HG03378 (cell line): ENCODE measurements around the gene SVIP.
A peak's percentile ranks its signal among the peaks of the same experiment; 100 is the strongest.

Experiments used
- ATAC-seq: cut with Tn5 transposase; IDR thresholded peaks from one replicate; pipeline ENCODE4 v1.9.1; 2021; ENCODE audit warnings: mild to moderate bottlenecking, moderate library complexity; ENCODE audit not compliant: unreplicated experiment

Gene SVIP, protein sequence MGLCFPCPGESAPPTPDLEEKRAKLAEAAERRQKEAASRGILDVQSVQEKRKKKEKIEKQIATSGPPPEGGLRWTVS

DNA sequence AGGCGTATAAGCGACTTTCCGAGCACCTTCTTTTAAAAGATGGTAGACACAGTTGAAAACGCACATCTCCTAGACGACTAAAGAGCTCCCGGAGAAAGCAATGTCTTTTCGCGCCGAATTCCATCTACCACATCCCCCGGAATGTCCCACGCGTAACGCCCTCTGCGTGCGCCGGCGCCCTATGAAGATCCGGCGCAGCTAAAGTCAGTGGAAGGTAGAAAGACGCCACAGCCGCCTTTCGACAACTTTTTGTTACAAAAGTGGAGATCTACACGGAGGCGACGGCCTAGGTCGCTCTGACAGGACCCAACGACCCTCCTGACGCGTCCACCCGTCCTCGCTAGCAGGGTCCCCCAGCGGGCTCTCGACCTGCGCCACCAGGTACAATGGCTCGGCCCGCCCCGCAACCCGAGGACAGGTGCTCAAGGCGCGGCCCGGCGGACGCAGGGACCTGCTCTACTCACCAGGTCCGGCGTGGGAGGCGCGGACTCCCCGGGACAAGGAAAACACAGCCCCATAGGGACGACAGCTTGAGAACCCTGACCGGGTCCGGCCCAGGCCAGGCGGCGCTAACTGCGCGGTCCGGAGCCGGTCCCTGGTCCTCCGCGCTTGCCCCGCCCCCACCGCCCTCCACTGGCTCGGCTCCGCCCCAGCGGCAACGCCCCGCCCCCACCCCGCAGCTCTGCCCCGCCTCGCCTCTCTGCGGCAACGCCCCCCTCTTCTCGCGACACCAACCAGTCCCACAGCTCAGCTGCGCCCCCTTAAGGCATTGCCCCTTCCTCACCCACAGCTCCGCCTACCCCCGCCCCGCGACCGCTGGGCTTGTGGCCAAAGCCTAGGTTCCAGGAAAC is at the start of gene SVIP:
Gene SVIP (minus strand): TSS at position 571 of the 851 bp plus-strand sequence. CDS start 53 bp downstream, at position 518.
- peak; percentile 91 for ATAC-seq

DNA sequence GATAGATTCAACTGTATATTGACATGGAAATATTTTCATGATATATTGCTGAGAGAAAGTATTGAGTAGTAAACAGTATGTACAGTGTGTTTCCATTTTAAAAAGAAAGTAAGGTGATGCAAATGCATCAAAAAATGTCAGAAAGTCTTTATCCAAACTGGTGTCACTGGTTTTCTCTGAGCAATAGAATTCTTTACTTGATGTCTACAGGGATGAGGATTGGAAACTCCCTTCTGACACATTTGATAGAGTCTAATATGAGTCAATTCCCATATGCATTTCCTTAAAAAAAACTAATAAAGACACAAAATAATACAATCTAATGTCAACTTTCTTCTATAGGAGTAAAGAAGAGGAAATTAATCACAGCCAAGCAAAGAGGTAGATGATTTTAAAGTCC is 49.0 kb upstream of the SVIP start:
- ATAC-seq = no peak

DNA sequence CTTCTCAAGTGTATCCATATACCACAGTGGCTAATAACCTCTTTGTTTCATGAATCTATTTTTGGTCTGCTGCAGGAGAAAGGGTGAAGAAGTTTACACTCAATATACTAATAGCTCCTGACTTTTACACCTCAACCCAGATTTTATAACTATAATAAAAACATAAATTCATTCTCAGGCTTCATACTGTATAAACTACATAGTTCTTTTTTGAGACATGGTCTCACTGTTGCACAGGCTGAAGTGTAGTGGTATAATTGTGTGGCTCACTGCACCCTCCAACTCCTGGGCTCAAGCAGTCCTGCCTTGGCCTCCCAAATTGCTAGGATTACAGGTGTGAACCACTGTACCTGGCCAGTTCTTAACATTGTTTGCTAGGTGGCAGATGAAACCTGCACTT is 48.4 kb upstream of the SVIP start:
- no peak for ATAC-seq

DNA sequence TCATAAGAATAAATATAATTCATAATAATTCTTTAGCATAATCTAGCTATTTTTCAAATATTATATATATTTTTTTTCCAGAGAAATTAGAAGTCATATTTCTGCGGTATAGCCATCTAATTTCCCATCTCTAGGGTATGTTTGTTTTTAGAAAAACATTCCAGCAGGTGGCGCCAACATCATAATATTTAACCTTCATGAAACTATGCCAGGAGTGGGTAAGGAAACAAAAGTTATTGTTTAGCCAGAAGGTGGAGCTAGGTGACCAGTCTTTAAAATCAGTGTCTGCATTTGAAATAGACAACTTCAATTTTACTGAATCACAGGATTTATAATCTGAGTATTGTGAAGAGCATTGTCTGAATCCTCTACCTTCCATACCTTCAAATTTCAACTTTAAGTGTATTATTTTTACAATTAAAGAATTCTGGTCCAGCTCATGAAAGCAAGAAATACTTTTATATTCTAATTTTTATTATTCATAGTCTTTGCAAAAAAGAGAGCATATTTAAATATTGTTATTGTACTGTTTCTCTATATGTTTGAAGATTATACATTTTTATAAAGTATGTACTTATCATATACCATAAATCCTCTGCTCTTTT is 46.4 kb upstream of the SVIP start:
- ATAC-seq = peak; percentile 99

DNA sequence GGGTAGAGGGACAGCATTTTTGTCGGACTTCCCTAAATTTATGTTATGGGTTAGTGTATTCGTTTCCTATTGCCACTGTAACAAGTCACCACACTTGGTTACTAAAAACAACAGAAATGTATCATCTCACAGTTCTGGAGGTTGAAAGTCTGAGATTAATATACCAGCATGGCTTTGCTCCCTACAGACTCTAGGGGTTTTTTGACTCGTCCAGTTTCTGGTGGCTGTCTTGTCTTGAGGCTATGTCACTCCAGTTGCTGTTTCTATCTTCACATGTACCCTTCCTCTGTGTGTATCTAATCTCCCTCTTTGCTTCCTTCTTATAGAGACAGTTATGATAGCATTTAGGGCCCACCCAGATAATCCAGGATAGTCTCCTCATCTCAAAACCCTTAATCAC is 39.7 kb upstream of the SVIP start:
- ATAC-seq = no peak

DNA sequence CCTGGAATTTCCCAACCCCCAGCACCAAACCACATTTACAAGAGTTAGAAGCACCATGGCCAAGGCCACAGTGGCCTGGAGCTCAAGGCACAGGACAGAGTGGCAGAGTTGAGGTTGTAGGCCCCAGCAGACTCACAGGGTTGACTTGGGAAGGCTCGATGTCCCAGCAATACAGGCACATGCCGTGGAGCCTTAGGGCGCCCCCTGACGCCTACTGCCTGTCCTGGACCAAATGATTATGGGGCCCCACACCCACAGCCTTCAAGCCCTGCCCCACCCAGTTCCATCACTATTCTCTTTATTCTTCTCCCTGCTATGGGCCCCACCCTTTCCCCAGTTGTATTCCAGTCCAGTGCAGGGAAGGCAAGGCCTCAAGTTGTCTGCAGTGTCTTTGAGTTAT is 30.6 kb upstream of the SVIP start, which contains the start of gene CCDC179:
Gene CCDC179 (minus strand): TSS at position 234 of the 400 bp plus-strand sequence. CDS start 53 bp downstream, at position 181.
- ATAC-seq = no peak

DNA sequence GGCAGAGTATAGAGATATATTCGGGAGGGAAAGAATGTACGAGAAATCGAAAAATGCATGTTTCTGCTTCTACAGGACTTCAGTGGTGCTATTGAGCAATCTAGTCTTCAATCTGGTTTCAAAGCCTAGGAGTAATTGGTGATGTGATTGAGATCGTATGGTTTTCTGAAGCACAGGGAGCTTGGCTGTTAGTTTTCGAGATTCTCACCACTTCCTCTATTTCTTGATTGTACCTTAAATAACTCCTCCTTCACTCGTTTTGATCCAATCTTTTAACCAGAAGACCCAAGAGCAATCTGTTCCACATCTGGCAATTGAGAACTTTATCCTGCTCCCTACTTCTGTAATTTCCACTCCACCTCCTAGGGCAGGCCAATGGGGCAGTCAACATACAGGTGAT is 30.2 kb upstream of the SVIP start:
- no peak for ATAC-seq

DNA sequence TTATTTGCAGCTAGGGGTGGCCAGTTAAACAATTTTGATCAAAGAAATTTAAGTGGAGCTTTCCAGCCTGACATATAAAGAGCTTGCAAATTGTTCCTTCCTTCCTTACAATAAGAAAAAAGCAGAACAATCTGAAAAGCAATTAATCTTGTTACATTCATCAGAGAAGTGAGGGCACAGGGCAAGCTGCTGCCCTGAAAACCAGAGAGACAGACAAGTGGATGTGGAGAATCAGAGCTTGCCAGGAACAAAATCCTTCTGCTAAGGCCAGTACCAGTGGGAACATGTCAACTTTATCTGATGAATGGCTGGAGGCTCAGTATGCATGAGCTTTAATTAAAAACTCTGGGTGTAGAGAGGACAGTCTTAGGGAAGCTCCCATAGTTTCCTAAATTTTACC is 21.9 kb upstream of the SVIP start:
- ATAC-seq = no peak

DNA sequence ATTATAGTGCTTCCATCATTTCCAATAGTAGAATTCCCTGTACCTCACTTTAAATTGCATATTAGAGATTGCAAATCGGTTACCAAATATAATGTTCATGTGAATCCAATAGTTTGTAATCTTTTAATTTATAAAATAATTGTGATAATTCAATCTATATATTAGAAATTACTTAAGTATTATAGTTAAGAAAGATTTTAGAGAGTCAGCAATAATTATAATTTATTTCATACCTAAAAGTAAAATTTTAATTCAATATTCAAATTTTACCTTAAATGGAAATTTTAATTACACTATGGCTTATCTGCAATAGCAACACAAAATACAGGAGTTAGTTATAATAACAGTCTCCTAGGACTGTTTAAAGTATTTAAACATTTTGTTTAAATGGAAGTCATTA is 17.1 kb upstream of the SVIP start:
- ATAC-seq = no peak

DNA sequence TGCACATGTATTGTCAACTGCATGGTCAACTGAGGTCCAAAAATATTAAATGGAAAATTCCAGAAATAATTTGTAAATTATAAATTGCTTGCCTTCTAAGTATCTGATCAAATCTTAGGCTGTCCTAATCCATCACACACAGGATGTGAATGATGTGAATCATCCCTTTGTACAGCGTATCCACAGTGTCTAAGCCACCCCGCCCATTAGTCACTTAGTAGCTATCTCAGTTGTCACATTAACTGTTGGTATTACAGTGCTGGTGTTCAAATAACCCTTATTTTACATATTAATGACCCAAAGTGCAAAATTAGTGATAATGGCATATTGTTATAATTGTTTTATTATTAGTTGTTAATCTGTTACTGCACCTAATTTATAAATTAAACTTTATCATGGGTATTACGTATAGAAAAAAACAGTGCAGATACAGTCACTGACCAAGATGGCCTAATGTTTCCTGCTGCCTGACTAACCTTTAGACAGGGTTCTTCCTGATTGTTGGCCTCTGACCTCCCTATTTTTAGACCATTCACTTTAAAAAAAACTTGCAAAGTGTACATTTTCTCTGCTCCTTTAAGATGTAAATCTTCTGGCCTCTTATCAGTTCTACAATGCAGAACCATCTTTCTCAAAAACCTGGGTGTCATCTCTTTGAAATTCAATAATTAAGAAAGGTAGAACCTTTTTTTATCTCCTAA is 2.9 kb upstream of the SVIP start:
- no peak for ATAC-seq

DNA sequence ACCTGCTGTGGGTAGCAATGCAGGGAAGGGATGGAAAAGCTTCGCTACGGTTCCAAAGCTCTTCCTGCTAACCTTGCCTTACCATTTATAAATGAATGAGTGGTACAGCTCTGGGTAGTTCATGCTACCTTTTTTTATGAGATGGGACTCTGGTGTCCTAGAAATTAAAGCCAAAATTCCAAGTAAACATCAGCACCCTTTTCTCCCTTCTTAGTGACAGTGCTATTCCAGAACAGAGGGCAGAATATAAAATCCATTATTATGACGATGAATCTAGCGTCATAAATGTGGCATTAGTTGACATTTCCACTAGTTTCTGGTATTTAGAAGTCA is 447 bp upstream of the SVIP start:
- no peak for ATAC-seq

DNA sequence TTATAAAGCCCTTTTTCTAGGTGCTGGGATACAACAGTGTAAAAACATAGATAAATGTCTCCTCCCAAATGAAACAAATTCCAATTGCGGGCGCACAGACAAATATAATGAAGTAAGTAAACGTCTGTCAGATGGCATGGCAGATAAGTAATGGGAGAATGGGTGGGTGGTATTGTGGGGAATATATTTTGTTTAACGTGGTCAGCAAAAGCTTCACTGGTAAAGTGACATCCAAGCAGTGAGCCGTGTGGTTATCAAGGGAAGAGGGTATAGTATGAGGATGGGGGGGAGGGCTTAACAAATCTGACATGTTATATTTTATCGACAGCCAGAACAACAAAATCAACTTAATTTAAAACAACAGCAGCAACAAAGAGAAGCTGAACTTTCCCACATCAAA is 1.2 kb downstream of the SVIP start:
- no peak for ATAC-seq

DNA sequence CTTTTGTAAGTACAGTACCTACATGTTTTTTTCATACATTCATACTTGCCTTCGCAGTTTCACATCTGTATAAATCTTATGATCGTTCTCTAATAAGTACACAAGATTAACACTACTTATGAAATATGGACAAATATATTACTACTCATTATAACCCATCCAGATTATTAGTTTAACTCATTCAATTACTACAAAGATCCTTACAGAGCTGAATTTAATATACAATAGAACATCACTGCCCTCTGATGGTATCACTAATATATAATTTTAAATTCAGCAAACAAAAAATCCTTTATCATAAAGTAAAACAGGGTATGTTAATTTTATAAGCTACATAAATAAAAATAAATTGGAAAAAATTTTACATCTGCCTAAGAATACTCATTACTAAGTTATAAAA is 7.4 kb downstream of the SVIP start:
- ATAC-seq = no peak

DNA sequence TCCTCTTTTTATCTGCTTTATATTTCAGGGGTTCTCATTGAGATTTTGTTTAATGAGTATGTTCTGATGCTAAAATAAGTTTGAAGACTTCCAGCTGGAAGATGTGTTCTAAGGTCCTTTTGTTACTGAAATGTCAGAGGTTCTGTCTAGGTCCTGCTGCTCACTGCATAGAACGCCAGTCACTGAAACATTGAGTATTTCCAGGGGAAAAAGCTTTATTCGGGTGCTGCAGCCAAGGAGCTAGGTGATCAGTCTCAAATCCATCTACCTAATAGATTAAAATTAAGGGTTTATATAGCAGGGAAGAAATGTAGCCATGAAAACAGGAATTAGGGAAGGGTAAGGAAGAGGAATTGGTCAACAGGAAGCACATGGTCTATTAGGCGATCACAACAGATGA is 19.7 kb downstream of the SVIP start:
- no peak for ATAC-seq

DNA sequence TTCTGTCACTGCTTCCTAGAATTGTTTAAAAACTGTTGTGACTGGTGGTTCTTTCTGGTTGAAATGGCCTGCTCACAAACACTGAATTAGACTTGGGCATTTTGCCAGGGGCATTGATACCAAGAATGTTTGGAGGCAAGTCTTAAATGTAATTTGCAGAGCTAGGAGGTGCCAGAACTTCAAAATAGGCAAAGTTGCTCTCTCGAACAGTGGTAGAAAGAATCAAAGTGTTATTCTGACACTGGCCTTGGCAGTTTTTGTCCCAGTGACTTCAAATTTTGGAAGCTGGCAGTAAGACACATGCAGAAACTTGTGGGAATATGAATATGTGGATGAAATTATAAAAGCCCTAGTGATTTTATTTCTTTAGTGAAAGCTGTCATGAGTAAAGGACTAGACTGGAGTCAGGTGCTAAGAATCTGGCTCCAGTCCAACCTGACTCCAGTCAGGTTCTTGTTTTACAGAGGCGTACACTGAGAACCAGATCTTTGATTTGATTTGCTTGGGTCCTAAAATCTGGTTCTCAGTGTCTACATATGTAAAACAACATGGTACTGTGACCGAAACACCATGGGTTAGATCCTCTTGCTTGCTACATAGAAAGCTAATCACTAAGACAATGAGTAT is 20.9 kb downstream of the SVIP start:
- ATAC-seq = peak; percentile 28

DNA sequence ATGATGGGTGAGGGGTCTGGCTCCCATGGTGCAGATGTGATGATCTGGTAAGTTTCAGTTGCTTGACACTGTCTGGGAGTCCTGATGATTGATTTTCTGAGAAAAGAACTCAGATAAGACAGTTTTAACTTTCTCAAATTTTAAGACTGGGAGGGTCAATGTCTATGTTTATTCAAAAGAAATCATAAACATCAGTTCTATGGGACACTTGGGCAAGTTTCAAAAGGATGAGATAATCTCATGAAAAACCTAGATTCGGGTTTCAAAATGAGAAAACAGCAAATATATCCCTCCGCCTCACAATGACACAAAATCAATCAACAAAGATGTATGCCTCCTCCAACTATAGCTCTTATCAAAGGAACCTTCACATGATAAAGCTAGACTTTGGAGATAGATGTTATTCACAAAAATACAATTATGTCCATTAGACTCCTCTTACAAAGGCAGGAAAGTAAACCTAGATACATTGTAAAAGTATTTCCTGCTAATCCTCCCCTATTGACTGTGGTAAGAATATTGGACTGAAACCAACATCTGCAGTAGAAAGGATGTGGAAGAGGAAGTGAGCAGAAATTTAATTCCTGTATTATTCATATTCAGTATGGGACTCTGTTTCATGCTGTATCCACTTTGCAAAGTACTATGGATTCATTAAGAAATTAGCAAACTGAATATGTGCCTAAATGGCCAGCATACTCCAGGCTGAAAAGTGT is 21.6 kb downstream of the SVIP start:
- ATAC-seq = peak; percentile 96

DNA sequence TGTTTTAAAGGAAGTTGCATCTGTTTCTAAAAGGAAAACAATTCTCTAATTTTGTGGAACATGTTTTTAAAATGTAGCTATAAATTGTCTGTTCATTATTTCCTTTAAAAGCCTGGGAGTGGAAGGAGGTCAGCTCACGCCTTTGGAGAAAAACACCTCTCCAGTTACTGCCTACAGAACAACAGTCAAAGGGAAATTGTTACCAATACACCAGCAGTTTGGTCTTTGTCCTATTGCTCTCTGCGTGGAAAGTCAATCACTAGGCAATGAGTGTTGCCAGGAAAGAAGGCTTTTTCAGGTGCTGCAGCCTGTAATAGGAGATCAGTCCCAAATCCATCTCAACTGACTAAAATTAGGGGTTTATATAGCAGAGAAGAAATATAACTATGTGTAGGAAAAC is 22.2 kb downstream of the SVIP start:
- ATAC-seq = no peak

DNA sequence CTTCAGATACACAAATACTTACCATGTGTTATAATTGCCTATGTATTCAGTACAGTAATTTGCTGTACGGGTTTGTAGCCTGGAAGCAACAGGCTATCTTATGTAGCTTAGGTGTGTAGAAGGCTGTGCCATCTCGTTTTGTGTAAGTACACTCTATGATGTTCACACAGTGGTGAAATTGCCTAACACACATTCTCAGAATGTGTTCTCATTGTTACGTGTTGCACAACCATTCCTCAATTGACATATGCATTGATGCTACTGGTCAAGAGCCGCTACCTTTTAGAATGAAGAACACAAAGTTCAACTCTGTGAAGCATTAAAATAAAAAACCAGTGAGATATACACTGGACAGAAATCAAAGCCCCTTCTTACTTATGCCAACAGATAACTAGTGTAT is 26.7 kb downstream of the SVIP start:
- no peak for ATAC-seq

DNA sequence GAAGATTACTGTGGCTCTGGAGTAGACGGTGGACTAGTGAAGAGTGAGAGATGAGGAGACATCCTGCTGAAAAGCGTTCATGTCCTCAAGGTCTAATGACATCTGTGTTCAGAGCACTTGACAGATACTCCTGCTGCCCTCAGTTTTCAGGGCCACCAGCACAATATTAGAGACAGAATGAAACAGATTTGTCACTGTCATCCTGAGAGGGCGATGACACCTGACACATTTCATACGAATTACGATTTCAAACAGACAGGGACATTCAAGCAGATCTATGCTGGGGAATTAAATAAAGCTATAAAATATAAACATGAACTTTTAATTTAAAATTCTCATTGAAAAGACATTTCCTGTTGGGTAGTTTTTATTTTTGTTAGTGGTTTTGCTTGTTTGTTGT is 29.1 kb downstream of the SVIP start:
- ATAC-seq = no peak

DNA sequence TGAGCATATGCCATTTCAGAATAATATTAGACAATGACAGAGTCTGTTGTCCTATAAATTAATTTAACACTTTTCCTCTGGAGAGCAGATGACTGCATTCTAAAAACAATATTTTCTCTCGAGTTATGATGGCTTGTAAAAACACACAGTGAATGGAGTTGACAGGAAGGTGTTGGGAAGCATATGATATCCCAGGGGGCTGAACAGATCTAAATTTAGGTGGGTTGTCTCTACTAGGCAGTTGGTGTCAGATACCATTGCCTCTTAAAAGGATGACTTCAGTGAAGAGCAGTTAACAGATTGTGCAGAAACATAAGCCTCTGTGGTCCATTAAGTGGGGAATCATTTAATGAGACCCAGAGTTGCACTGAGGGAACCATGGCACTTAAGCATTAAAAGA is 30.7 kb downstream of the SVIP start:
- no peak for ATAC-seq

DNA sequence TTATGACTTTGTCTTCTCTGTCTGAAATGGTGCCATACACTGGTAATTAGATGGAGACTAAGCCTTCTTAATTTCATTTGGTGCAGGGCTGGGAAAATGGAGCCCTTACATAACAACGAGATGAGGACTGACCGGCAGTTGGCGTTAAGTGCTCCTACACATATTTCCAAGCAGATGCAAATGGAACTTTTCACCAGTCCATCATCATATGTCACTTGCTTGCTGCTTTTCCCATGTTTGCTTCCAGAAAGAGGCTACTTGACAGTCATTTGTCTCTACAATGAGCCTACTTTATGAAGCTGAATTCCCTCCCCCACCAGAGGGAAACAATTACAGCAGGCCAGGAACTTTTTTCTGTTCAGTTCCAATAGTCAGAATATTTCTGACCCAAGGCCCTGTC is 32.6 kb downstream of the SVIP start:
- ATAC-seq = no peak
